NCI-H82 treated with DMSO at 0.1 percent for 48 hours (cell line): ENCODE measurements around the gene CCL4L2.
"Not testable (repeated sequence)": the region's sequence is repeated elsewhere in the genome, so short reads cannot be mapped to it uniquely, and the experiment has no call there.

ENCODE experiments used
- DNase-seq: peaks from one replicate; lab custom pipeline; 2025; ENCODE audit not compliant: unreplicated experiment; lab: John Stamatoyannopoulos, UW

Gene CCL4L2

GRCh38 chr17:36219556-36219955, 8.7 kb downstream of the CCL4L2 start:
- DNase-seq = not testable (repeated sequence)

DNA sequence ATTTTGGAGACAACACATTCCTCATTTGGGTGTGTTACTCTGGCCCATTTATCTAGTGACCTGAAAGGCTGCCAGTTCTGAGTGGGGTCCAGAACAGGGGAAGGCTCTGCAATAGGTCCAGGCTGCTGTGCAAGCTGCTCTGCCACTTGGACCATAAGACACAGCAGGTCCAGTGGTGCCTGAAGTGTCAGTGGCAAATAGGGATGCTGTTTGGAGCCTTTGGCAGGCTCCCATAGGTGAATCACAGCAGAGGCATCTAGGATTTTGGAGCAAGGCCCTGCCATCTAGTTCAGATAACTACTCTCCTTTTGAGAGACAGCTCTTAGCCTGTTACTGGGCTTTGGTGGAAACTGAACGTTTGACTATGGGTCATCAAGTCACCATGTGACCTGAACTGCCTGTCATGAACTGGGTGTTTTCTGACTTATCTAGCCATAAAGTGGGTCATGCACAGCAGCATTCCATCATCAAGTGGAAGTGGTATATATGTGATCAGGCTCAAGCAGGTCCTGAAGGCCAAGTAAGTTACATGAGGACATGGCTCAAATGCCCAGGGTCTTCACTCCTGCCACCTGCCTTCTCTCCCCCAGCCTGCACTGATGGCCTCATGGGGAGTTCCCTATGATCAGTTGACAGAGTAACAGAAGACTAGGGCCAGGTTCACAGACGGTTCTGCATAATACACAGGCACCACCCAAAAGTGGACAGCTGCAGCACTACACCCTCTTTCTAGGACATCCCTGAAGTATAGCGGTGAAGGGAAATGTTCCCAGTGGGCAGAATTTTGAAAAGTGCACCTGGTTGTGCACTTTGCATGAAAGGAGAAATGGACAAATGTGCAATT, 10.1 kb downstream of the CCL4L2 start:
- not testable (repeated sequence) for DNase-seq

- DNase-seq = not testable (repeated sequence)
These were observed 10.8 kb downstream of the CCL4L2 start for GRCh38 chr17:36221581-36222100.

DNA sequence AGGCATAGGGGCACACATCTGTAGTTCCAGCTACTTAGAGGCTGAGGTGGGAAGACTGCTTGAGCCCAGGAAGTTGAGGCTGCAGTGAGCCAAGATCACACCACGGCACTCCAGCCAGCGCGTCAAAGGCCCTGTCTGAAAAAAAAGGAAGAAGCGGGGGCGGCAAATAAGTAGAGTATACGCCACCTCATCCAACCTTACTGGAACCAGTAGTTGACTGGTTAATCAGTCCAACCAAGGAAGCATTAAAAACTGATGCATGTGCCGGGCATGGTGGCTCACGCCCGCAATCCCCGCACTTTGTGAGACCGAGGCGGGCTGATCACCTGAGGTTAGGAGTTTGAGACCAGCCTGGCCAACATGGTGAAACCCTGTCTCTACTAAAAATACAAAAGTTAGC, 12.1 kb downstream of the CCL4L2 start:
- not testable (repeated sequence) for DNase-seq

- not testable (repeated sequence) for DNase-seq
These were observed 18.8 kb downstream of the CCL4L2 start for GRCh38 chr17:36229644-36230043.

DNA sequence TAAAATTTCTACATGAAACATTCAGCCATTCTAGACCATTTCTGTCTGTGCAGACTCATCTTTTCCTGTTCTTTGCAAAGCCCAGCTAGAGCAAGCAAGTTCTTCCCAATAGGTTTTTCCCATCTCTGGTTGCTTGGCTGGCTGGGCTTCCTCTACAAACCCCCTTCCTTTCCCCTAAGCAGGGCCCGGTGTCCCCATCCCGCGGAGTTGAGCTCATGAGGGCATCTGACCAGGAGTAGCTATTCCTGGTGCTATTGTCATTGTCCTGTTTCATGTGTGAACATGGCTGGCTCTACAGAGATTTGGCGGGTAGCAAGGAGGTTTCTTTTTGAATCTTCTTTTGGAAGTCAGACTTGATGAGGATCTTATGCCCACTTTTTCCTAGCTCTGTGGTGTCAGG, 31.2 kb downstream of the CCL4L2 start:
- not testable (repeated sequence) for DNase-seq
